Stomach (tissue), 9 donors: ENCODE results near the gene MC4R. TPM values are rescaled to one million over a fixed set of nuclear protein-coding genes. Genes with fewer than 3 reads are reported as not detected.

Experiments
- DNase-seq, 2 donors: peaks; one replicate each; pipeline versions ENCODE4 v3.0.0 to v3.0.0-alpha.2; 2013 to 2019
- H3K27ac ChIP-seq, 5 donors: fragments of 200-600 bp in 4 of 5; sonication (generic) in 4 of 5; one replicate each; pipeline ENCODE4 v1.5.1; 2013 to 2019; ENCODE audit warnings: mild to moderate bottlenecking in 1 of 5, moderate library complexity in 1 of 5
- H3K27me3 ChIP-seq, 3 donors: fragments of 200-600 bp; sonication (generic); one replicate each; pipeline ENCODE4 v1.5.1; 2017 to 2019; ENCODE audit warnings: mixed run types in 1 of 3
- H3K36me3 ChIP-seq, 4 donors: fragments of 200-600 bp; sonication (generic); 1 replicate in 3 of 4; 2 replicates in 1 of 4; pipeline ENCODE4 v1.5.1; 2016 to 2019
- H3K4me1 ChIP-seq, 4 donors: fragments of 200-600 bp; sonication (generic); one replicate each; pipeline ENCODE4 v1.5.1; 2016 to 2019
- H3K4me3 ChIP-seq, 4 donors: fragments of 200-600 bp; sonication (generic) in 3 of 4; one replicate each; pipeline ENCODE4 v1.5.1; 2016 to 2019; ENCODE audit warnings: mild to moderate bottlenecking in 1 of 4
- H3K9me3 ChIP-seq, 4 donors: fragments of 200-600 bp; sonication (generic); one replicate each; pipeline ENCODE4 v1.5.1; 2016 to 2019
- CTCF ChIP-seq, 7 experiments: fragments of 450-650 bp in 4 of 7; fragments of 200-600 bp in 3 of 7; sonication (generic) in 3 of 7; IDR thresholded peaks; one replicate each; pipeline ENCODE4 v1.5.1; 2016 to 2019; ENCODE audit warnings: antibody characterized with exemption in 7 of 7, control low read depth in 2 of 7, mild to moderate bottlenecking in 1 of 7
- EP300 ChIP-seq: sonication (generic); formaldehyde crosslinking; IDR thresholded peaks from one replicate; pipeline ENCODE4 v1.6.1; 2017; ENCODE audit warnings: antibody characterized with exemption
- POLR2A ChIP-seq, 4 donors: fragments of 450-650 bp; IDR thresholded peaks; one replicate each; pipeline ENCODE4 v1.6.1; 2016; ENCODE audit warnings: antibody characterized with exemption in 4 of 4, control low read depth in 2 of 4, mild to moderate bottlenecking in 1 of 4, moderate library complexity in 1 of 4
- POLR2AphosphoS5 ChIP-seq, 3 donors: sonication (generic); formaldehyde crosslinking; IDR thresholded peaks; one replicate each; pipeline ENCODE4 v1.6.1; 2016; ENCODE audit warnings: antibody characterized with exemption in 3 of 3
- WGBS, 5 donors: extraction: QIAGEN DNeasy Blood & Tissue Kit in 3 of 5; methylation state at CpG; one replicate each; pipeline versions ENCODE4 v1.1.5 to v1.1.7; 2013 to 2018; 5-methylcytosine and 5-hydroxymethylcytosine counted together
- intact Hi-C: fragments of 100-400 bp; cut with DNase I; formaldehyde crosslinking; loops from one replicate; pipeline ENCODE4 v1.15.1; 2023; ENCODE audit warnings: low total_unique reads
- polyA plus RNA-seq, 3 donors: library from polyadenylated mRNA; stranded (reverse); fragments of 200-250 nt; gene quantifications; one replicate each; pipeline ENCODE4 v1.2.3, GENCODE V29; 2013
- total RNA-seq, 5 donors: library from RNA; depleted of rRNA; stranded (reverse); fragments of >200 nt; gene quantifications; one replicate each; pipeline versions ENCODE4 v1.1.0 to v1.2.3, GENCODE V29; 2014 to 2016
- donor health status: healthy with polysubstance abuse.
- donor health status: Bipolar disorder and iron deficiency.
- donor health status: healthy.

MC4R gene
- total and polyA plus RNA-seq, 8 donors = 0.73 TPM; not detected in 7

GRCh38 chr18:60350941-60351340 lies 21.6 kb downstream of the MC4R start:
- no peak overlapping the region for H3K27ac ChIP-seq
- no peaks in the 10 kb centered on the region for H3K27me3 ChIP-seq
- peaks cover 0 to 6% (median 0%) of the 10 kb centered on the region in 4 donors for H3K9me3 ChIP-seq
- 72 to 87% (median 80%) methylated on average over 3 of the region's 3 CpGs for WGBS, 5 donors
- no peak overlapping the region for H3K4me3 ChIP-seq
- no peaks in the 10 kb centered on the region for H3K4me1 ChIP-seq
- TF ChIP-seq CTCF (IDR thresholded peaks at IDR 0.05) = no peak
- TF ChIP-seq EP300 = no peak
- TF ChIP-seq POLR2AphosphoS5 (IDR thresholded peaks at IDR 0.05) = no peak
- TF ChIP-seq POLR2A (IDR thresholded peaks at IDR 0.05) = no peak
- intact Hi-C loops = no loop called here
- no peak for DNase-seq
- H3K36me3 ChIP-seq = no peaks in the 10 kb centered on the region

GRCh38 chr18:60350150-60350549 lies 22.4 kb downstream of the MC4R start:
- H3K4me3 ChIP-seq = no peak overlapping the region
- intact Hi-C loops = no loop called here
- H3K27me3 ChIP-seq = no peaks in the 10 kb centered on the region
- no peak overlapping the region for H3K27ac ChIP-seq
- H3K36me3 ChIP-seq = no peaks in the 10 kb centered on the region
- no peak for DNase-seq
- H3K4me1 ChIP-seq = no peaks in the 10 kb centered on the region
- peaks cover 0 to 6% (median 0%) of the 10 kb centered on the region in 4 donors for H3K9me3 ChIP-seq
- 68 to 89% (median 79%) methylated on average over 1 of the region's 1 CpG for WGBS, 5 donors
- TF ChIP-seq CTCF (IDR thresholded peaks at IDR 0.05) (no peak), POLR2AphosphoS5 (IDR thresholded peaks at IDR 0.05) (no peak), POLR2A (IDR thresholded peaks at IDR 0.05) (no peak), EP300 (no peak)

GRCh38 chr18:60347526-60348045 lies 25.0 kb downstream of the MC4R start:
- 77 to 84% (median 80%) methylated on average over 4 of the region's 4 CpGs for WGBS, 5 donors
- no peaks in the 10 kb centered on the region for H3K4me1 ChIP-seq
- H3K27me3 ChIP-seq = no peaks in the 10 kb centered on the region
- H3K27ac ChIP-seq = no peak overlapping the region
- TF ChIP-seq POLR2AphosphoS5 (IDR thresholded peaks at IDR 0.05) (no peak), POLR2A (IDR thresholded peaks at IDR 0.05) (no peak), EP300 (no peak), CTCF (IDR thresholded peaks at IDR 0.05) (no peak)
- no peak for DNase-seq
- H3K9me3 ChIP-seq = peaks cover 0 to 6% (median 0%) of the 10 kb centered on the region in 4 donors
- H3K36me3 ChIP-seq = no peaks in the 10 kb centered on the region
- intact Hi-C loops = no loop called here
- H3K4me3 ChIP-seq = no peak overlapping the region

- Histone ChIP-seq H3K4me3 (no peak overlapping the region), H3K36me3 (no peaks in the 10 kb centered on the region), H3K27ac (no peak overlapping the region), H3K27me3 (no peaks in the 10 kb centered on the region), H3K4me1 (no peaks in the 10 kb centered on the region), H3K9me3 (no peaks in the 10 kb centered on the region)
- 27 to 67% (median 60%) methylated on average over 1 of the region's 1 CpG for WGBS, 5 donors
- TF ChIP-seq EP300 = no peak
- TF ChIP-seq POLR2A (IDR thresholded peaks at IDR 0.05) = no peak
- no peak for TF ChIP-seq CTCF (IDR thresholded peaks at IDR 0.05)
- no peak for TF ChIP-seq POLR2AphosphoS5 (IDR thresholded peaks at IDR 0.05)
- DNase-seq = no peak
- intact Hi-C loops = no loop called here
Observed at GRCh38 chr18:60339018-60339417, 33.6 kb downstream of the MC4R start.
